ENCODE results near the gene ADAMTS18.
A peak's percentile ranks its signal among the peaks of the same experiment; 100 is the strongest.
"Not testable (repeated sequence)": the region's sequence is repeated elsewhere in the genome, so short reads cannot be mapped to it uniquely, and the experiment has no call there.

The ADAMTS18 gene

DNA sequence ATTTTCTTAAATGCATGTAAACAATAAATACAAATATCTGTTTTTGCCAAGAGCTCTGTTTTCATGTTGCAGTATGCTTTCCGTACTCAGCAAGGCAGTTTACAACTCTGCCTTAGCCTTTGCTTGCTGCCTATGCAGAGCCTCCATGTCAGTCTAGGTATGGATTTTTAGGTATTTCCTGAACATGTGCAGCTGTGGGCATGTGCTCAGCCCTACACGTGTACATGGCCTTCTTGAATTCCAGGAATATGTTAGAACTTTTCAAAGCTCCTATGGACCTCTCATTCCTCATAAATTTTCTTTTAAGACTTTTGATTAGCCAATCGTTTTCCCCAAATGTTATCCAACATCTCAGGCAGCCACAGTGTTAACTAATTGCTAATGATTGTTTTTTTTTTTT is 171.9 kb downstream of the ADAMTS18 start:
- TF ChIP-seq CTCF (IDR thresholded peaks at IDR 0.05; ENCODE audit: unreplicated experiment in 3 of 3), result no peak

GRCh38 chr16:77250400-77250799 is 184.4 kb downstream of the ADAMTS18 start:
- H3K36me3 Mint-ChIP-seq (ENCODE audit: low read depth), result no peaks in the 10 kb centered on the region
- TF ChIP-seq CTCF (IDR thresholded peaks at IDR 0.05; ENCODE audit: unreplicated experiment in 3 of 3), result no peak
- H3K4me1 Mint-ChIP-seq, result no peaks in the 10 kb centered on the region
- H3K27me3 Mint-ChIP-seq (ENCODE audit: low read depth), result peaks cover 4% of the 10 kb centered on the region
- H3K4me3 Mint-ChIP-seq, result no peak overlapping the region
- no peak overlapping the region for H3K27ac Mint-ChIP-seq
- H3K9me3 Mint-ChIP-seq, result no peaks in the 10 kb centered on the region

More for the DNA sequence above, 171.9 kb downstream of the ADAMTS18 start:
- Mint-ChIP-seq H3K4me1 (no peaks in the 10 kb centered on the region), H3K27me3 (ENCODE audit: low read depth) (no peaks in the 10 kb centered on the region), H3K9me3 (peaks cover 21% of the 10 kb centered on the region), H3K4me3 (no peak overlapping the region), H3K27ac (no peak overlapping the region), H3K36me3 (ENCODE audit: low read depth) (no peaks in the 10 kb centered on the region)

DNA sequence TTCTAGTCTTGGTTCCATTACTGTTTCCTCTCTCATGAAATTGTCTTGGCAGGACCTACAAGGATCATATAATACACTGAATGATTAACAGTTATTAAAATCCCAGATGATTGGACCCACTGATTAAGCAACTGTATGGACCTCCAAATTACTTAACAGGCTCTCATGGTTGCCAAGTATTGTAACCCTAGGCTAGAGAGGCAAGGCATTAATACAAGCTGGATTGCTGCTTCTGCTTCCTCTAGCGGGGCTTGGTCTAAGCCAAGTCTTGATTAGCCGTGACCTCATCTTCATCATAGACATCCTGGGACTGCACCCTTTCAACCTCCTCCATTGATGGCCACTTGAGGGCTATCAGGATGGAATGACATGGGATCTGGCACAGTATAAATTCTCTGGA is 188.7 kb downstream of the ADAMTS18 start:
- no peak overlapping the region for H3K27ac Mint-ChIP-seq
- H3K36me3 Mint-ChIP-seq (ENCODE audit: low read depth), result no peaks in the 10 kb centered on the region
- H3K4me1 Mint-ChIP-seq, result no peaks in the 10 kb centered on the region
- no peaks in the 10 kb centered on the region for H3K9me3 Mint-ChIP-seq
- no peak for TF ChIP-seq CTCF (IDR thresholded peaks at IDR 0.05; ENCODE audit: unreplicated experiment in 3 of 3)
- peaks cover 8% of the 10 kb centered on the region for H3K27me3 Mint-ChIP-seq (ENCODE audit: low read depth)
- no peak overlapping the region for H3K4me3 Mint-ChIP-seq

DNA sequence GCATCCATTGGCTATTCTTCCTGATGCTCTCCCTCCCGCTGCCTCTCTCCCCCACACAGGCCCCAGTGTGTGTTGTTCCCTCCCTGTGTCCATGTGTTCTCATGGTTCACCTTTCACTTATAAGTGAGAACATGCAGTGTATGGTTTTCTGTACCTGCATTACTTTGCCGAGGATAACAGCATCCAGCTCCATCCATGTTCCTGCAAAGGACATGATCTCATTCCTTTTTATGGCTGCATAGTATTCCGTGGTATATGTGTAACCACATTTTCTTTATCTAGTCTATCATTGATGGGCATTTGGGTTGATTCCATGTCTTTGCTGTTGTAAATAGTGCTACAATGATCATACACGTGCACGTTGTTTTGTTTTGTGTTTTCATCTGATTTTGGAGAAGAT is 192.4 kb downstream of the ADAMTS18 start:
- H3K36me3 Mint-ChIP-seq (ENCODE audit: low read depth); H3K9me3 Mint-ChIP-seq; H3K4me3 Mint-ChIP-seq; H3K27ac Mint-ChIP-seq; H3K4me1 Mint-ChIP-seq: not testable (repeated sequence)
- peaks cover 15% of the 10 kb centered on the region for H3K27me3 Mint-ChIP-seq (ENCODE audit: low read depth)

- H3K9me3 Mint-ChIP-seq, result no peaks in the 10 kb centered on the region
- no peak overlapping the region for H3K27ac Mint-ChIP-seq
- no peaks in the 10 kb centered on the region for H3K36me3 Mint-ChIP-seq (ENCODE audit: low read depth)
- no peak overlapping the region for H3K4me3 Mint-ChIP-seq
- H3K4me1 Mint-ChIP-seq, result no peaks in the 10 kb centered on the region
- TF ChIP-seq CTCF (IDR thresholded peaks at IDR 0.05; ENCODE audit: unreplicated experiment in 3 of 3), result no peak
- peaks cover 24% of the 10 kb centered on the region for H3K27me3 Mint-ChIP-seq (ENCODE audit: low read depth)
These were observed 196.2 kb downstream of the ADAMTS18 start for GRCh38 chr16:77238593-77238992.

- no peaks in the 10 kb centered on the region for H3K9me3 Mint-ChIP-seq
- no peaks in the 10 kb centered on the region for H3K36me3 Mint-ChIP-seq (ENCODE audit: low read depth)
- H3K4me1 Mint-ChIP-seq, result no peaks in the 10 kb centered on the region
- peak; percentile 100 for TF ChIP-seq CTCF (IDR thresholded peaks at IDR 0.05; ENCODE audit: unreplicated experiment in 3 of 3)
- H3K4me3 Mint-ChIP-seq, result peak overlapping the region; percentile 37 to 63 (median 57)
- H3K27ac Mint-ChIP-seq, result no peak overlapping the region
- peaks cover 21% of the 10 kb centered on the region for H3K27me3 Mint-ChIP-seq (ENCODE audit: low read depth)
These were observed 198.7 kb downstream of the ADAMTS18 start for GRCh38 chr16:77236063-77236511.
